Glomerular endothelial cell (primary cell): ENCODE data around the gene EXOC6B. TPM values are rescaled to one million over a fixed set of nuclear protein-coding genes. Genes with fewer than 3 reads are reported as not detected.
"Not testable (repeated sequence)": the region's sequence is repeated elsewhere in the genome, so short reads cannot be mapped to it uniquely, and the experiment has no call there.

Experiments
- DNase-seq: peaks from one replicate; pipeline ENCODE4 v3.0.0-alpha.2; 2011; ENCODE audit warnings: low read depth, low spot score; ENCODE audit errors: extremely low read depth
- total RNA-seq: library from RNA; depleted of rRNA; stranded (reverse); fragments of >200 nt; gene quantifications from 2 replicates; pipeline ENCODE4 v1.2.3, GENCODE V29; 2015

Gene EXOC6B
- total RNA-seq, 1 donor from 2014 or later = 35.1 TPM

DNA sequence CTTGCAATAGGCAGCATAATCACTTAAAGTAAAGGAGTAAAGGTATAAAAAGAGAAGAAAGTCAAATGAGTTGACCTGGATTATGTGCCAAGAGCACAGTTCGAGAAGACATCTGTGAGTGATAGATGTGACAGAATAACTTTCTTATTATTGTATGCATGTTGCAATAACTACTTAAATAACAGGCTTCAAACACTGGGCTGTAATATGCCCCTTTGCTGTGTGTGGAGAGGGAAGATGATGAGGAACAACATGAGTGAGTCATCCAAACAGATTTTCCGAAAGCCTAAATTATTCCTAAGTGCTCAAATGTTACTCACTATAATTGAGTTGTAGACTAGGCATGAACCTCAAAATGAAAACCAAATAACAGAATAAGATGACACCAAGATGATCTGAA lies 328.1 kb downstream of the EXOC6B start:
- DNase-seq = no peak

DNA sequence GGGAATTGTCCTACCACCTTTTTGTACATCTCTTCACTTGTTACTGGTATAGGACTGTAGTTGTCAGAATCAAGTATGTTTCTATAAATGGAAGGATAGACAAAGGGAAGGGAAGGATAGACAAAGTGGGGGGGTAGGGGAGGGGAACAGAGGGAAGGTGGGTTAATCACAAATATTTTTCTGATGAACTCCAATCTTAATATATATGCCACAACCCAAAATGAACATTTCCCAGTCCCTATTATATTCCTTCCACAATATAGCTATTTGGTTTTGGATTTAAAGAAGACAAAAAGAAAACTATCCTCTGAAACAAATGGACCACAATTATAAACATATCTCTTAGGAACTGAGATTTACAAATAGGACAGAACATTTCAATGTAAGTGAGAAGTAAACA lies 329.4 kb downstream of the EXOC6B start:
- DNase-seq = no peak

DNA sequence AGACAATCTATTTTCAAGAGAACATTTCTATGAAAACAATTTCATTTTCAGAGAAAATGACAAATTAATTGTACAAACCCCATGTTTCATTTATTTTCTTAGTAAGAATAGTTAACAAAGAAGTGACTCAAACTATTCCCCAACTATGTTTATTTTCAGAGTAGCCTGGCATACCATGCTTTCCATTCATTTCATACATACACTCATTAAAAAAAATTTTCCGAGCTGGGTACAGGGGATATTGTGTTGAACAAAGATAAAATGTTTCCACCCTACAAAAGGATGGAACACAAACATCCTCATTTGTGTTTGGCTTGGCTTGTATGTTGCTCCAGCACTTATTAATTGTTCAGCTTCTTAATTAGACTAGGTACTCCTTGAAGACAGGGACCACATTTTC lies 331.4 kb downstream of the EXOC6B start:
- DNase-seq = no peak

DNA sequence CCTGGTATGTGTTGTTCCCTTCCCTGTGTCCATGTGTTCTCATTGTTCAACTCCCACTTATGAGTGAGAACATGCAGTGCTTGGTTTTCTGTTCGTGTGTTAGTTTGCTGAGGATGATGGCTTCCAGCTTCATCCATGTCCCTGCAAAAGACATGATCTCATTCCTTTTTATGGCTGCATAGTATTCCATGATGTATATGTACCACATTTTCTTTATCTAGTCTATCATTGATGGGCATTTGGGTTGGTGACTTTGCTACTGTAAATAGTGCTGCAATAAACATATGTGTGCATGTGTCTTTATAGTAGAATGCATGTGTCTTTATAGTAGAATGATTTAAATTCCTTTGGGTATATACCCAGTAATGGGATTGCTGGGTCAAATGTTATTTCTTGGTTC lies 341.2 kb downstream of the EXOC6B start:
- not testable (repeated sequence) for DNase-seq

DNA sequence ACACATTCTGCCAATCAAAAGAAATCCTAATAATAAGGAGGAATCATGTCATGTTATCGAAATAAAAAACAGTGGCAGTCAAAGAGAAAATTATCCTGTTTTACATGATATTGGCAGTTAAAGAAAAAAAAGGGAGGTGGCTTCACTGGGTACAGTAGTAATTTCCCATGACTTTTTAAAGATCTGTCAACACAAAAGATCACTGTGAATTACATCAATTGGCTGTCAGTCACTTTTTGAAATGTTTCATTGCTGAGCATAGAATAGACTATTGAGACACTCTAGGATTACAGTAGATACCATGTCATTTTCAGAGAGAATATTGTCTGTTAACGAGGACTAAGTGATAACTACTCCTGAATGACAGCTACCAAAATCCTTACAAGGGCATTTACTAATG lies 342.5 kb downstream of the EXOC6B start:
- no peak for DNase-seq

DNA sequence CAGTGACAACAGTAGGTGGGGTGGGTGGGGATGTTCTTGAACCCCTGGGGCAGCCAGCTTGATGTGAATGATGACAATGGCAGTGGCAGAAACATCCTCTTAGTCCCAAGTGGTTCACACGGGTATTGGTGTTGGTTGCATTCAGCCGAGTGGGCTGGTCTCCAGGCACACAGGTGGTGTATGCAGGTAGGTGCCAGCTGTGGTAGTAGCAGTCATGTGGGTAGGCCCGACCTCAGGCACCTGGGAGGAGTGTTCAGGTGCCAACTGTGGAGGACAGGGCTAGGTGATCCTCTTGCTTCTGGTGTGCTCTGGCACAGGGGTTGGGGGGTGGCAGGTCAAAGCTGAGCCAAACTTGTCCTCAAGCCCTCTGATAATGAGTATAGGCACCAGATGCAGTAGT lies 350.6 kb downstream of the EXOC6B start:
- DNase-seq = no peak

DNA sequence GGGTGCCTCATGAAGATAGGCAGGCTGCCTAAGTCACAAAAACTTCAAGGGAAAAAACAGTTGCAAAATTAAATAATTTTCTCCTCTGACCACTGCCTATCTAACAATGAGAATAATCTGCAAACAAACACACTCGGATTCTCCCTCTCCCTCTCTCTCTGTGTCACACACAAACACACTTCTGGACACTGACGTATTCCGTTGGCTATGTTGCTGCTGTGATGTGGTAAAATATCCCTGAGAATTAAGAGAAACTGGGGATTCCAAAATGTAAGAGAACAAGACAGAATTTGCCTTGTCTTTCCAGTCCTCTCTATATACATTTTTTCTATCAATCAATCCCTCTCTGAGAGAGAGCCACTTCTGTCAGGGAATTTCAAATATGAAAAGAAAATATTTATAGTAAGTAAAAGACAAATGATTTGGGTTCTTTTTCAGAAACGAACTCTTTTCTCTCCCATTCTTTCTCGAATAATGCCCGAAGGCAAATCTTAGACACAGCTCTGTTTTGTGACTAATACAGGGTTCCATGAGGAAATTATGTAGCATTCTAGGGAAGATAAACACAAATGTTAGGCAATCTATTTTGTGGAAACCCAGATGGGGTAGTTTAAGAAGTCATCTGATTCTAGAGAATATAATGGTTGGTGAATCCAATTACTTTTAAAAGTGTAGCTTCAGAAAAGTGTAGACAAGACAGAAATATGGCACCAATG lies 367.9 kb downstream of the EXOC6B start:
- DNase-seq = no peak

DNA sequence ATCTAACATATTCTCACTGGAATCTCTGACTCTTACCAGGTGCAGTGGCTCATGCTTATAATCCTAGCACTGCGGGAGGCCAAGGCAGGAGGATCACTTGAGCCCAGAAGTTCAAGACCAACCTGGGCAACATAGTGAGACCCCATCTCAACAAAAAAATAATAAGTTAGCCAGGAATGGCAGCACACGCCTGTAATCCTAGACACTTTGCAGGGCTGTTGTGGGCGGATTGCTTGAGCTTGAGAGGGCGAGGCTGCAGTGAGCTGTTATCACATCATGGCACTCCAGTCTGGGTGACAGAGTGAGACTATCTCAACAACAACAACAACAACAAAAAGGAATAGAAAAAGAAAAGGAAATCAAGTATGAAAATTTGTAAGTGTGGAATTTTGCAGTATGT lies 371.6 kb downstream of the EXOC6B start:
- no peak for DNase-seq

DNA sequence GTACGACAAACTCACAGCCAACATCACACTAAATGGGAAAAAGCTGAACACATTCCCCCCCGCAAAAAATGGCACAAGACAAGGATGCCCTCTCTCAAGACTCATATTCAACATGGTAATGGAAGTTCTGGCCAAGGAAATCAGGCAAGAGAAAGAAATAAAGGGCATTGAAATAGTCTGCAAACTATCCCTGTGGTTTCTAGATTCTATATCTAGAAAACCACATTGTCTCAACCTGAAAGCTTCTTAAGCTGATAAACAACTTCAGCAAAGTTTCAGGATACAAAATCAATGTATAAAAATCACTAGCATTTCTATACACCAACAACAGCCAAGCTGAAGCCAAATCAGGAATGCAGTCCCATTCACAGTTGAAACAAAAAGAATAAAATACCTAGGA lies 383.6 kb downstream of the EXOC6B start:
- DNase-seq = no peak

DNA sequence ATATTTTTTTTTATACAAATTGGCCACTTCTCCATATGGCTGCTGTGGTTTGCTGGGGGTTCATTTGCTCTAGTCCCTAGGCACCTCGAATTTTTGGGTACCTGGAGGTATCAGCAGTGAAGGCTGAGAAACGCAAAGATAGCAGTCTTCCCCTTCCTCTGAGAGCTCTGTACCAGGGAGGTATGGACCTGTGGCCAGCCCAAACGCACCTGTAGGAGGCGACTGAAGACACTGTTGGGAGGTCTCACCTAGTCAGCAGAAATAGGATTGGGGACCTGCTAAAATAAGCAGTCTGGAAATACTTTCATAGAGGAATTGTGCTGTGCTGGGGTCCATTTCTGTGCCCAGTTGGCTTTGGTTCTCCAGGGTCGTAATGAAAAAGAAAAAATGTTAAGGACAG lies 385.9 kb downstream of the EXOC6B start:
- no peak for DNase-seq

DNA sequence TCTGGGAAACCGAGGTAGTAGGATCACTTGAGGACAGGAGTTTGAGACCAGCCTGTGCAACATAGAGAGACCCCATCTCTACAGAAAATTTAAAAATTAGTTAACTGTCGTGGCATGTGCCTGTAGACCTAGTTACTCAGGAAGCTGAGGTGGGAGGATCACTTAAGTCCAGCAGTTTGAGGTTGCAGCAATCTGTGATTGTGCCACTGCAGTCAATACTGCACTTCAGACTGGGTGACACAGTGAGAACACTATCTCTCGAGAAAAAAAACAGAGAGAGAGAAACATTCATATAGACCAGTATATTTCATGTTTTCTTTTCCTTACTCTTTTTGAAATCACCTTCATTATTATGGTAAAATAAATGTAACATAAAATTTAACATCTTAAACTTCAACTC lies 387.5 kb downstream of the EXOC6B start:
- no peak for DNase-seq

DNA sequence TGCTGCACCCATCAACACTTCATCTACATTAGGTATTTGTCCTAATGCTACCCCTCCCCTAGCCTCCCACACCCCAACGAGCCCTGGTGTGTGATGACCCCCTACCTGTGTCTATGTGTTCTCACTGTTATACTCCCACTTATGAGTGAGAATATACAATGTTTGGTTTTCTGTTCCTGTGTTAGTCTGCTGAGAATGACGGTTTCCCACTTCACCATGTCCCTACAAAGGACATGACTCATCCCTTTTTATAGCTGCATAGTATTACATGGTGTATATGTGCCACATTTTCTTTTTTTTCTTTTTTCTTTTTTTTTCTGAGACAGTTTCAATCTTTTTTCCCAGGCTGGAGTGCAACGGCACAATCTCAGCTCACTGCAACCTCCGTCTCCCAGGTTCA lies 394.1 kb downstream of the EXOC6B start:
- no peak for DNase-seq

DNA sequence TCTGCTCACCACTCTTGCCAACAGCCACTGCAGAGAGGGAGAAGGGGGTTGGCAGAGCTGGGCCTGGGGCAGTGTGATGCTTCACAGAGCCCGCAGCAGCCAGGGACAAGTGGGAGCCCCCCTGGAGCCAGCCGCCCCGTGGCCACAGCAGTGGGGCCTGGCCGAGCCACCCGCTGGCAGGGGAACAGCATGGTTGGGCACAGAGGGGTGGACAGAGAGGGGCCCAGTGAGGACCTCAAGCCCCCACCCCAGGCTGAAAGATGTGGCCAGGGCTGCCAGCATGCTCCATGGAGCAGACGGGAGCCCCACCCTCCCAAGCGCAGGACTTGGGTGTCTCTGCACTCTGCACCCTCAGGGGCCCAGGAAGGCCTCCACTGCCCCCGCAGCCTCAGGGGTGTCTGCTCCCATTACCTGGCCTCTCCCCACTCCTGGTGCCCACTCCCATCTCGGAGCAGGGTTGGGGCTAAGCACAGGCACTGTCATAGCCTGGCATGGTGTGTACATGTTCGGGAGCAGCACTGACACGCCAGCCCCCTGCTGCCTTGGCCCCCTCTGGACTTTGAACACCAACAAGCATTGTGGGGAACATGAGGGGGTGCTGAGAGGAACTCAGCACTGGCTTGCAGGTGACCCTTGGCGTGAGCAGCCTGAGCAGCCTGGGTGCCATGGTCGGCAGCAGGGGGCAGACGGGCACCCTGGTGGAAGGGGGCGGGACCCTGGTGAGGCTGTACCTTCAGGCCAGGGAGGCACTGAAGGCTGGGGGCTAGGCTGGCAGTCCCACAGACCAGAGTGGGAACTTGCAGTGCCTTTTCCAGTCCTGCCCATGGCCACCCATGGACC lies 398.6 kb downstream of the EXOC6B start:
- no peak for DNase-seq

DNA sequence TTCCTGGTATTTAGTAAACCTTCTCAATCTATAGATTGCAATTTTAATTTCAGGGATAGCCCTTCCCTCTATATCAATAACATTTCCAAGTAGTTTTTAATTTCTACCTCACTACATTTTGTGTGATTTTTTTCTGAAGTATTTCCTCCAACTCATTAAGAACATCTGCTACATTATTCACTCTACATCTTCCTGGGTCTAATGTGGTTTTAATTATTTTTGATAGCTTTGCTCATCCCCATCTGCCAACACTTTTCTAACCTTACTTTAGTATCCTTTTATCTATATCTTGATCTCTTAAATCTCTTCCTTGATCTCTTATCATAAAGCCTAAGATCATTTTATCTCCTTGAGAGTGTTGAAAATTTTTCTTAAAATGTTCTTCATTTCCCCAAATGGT lies 399.8 kb downstream of the EXOC6B start:
- no peak for DNase-seq

DNA sequence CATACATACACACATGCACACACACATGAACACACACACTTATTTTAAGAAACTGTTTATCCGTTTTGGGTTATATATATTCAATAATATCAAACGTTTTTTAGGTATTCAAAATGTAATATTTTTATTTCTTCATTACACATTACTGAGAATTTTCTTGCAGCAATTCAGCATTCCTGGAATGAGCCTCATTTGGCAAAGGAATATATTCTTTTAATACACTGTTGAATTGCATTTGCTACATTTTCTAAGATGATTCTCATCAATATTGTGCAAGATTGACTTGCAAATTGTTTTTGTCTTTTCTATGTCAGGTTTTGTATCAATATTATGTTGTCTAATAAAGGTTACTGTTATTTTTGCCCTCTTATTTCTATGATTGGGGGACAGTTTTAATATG lies 402.1 kb downstream of the EXOC6B start:
- DNase-seq = no peak

DNA sequence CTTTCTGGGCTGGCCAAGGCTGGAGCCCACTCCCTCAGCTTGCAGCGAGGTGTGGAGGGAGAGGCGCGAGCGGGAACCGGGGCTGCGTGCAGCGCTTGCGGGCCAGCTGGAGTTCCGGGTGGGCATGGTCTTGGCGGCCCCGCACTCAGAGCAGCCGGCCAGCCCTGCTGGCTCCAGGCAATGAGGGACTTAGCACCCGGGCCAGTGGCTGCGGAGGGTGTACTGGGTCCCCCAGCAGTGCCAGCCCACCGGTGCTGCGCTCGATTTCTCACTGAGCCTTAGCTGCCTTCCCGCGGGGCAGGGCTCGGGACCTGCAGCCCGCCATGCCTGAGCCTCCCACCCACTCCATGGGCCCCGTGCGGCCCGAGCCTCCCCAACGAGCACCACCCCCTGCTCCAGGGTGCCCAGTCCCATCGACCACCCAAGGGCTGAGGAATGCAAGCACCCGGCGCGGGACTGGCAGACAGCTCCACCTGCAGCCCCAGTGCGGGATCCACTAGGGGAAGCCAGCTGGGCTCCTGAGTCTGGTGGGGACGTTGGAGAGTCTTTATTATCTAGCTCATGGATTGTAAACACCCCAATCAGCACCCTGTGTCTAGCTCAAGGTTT lies 404.0 kb downstream of the EXOC6B start:
- DNase-seq = not testable (repeated sequence)

DNA sequence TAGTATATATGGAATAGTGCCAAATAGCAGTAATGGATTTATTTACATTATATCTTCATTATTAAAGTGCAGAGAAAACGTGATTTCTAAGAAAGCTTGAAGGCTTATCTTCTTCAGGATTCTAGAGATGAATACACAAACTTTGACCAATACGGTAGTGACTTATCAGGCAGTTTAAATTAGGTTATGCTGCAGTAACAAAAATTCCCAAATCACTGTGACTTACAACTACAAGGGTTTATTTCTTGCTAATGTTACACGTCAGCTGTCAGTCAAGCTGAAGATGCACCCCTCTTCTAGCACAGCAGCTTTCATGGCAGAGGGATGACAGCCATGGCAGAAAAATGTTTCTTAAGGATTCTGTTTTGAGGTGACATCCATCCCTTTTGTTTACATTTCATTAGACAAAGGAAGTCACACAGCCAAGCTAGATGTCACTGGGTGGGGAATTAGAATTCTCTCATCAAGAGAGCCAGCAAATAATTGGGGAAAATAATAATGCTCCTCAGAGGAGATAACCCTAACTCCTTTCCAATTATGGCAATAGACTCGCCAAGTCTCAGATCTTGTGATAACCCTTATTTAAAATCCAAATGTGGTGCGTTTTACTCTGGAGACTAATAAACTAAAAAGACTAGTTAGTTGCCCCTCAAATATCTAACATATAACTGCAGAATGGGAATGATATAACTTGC lies 409.9 kb downstream of the EXOC6B start:
- DNase-seq = no peak

DNA sequence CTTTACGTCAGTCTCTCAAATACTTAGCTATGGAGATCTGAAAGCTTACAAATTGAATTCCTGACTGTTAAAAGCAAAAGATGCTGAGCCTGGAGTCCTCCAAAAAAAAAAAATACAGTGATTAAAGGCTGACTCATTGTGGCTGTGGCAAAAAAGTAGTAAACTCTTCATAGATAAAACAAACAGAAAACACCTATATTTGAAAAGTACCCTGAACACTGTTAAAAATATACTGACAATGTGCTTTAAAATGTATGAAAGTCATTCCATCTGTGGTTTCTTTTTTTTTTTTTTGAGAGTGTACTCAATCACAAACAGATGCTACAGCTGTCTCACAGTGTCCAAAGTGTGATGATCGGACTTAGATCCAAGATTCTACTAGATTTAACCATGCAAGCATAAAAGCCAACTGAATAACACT lies 410.6 kb downstream of the EXOC6B start:
- DNase-seq = no peak

DNA sequence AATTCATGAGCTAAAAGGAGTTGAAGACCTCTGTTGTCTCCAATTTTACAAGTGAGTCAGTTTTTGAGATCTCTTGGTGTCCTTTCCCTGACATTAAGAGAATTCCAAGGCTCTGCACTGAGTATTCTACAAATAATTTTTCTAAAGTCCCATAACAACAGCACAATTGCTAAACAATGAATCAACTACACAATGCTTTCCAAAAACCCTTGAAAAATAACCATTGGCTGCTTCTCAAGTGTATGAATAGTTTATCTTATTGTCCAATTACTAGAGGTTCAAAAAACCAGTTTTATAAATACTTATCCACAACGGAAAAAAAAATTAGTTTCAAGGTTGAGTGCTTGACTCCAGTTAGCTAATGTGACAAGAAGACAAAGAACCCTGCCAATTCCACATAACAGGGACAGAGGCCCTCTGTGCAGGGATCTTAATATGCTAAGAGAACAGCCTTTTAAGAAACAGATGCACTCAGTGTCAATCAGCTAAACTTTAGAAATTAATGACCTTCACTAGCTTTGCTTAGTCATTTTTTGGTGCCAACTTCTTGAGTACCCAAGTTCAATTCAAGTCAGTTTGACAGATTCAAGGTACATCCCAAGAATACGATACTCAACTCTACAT lies 411.6 kb downstream of the EXOC6B start:
- DNase-seq = no peak

DNA sequence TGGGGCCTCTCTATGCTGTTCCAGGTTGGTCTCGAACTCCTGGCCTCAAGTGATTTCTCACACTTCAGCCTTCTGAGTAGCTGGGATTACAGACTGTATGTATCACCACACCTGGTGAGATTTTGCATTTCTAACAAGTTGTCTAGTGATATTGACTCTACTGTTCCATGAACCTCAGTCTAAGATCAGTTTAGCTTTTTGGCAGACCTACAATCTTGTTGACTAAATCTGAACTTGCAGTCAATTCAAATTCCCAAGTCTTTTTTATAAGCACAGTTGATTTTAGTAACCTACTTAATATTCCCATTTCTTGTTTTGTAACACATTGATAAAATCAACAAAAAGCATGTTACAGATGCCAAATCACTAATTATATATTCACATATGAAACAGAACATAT lies 412.1 kb downstream of the EXOC6B start:
- no peak for DNase-seq

DNA sequence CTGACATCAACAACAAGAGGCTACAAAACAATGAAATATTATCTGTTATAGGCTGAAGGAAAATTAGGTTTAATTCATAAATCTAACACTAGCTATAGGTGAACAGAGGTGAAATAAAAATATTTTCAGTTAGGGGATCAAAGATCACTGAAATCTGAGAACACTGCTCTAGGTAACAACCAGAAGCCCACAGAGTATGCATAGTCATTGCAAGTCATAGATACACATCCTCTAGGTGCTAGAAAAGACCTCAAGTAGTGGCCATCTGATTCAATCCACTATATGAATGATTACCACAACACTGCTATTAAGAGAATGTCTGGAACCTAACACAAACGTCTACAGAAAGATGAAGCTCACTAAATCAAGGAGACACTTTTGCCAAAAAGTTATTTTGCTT lies 413.6 kb downstream of the EXOC6B start:
- no peak for DNase-seq
